WTC11 (cell line): ENCODE results near the gene MAN1A2. TPM values are rescaled to one million over a fixed set of nuclear protein-coding genes. Genes with fewer than 3 reads are reported as not detected.

Experiments used
- ATAC-seq: fragments of 200-7000 bp; cut with Tn5 transposase; 2 replicates; pipeline ENCODE4 v1.10.0; 2021; ENCODE audit warnings: mild to moderate bottlenecking, moderate library complexity
- CTCF ChIA-PET: fragments of 300-600 bp; sonication (Branson Sonifier 250); formaldehyde crosslinking; loops from one replicate; lab custom pipeline; 2021; ENCODE audit warnings: antibody characterized with exemption; lab: Charles Lee
- POLR2A ChIA-PET: fragments of 350-600 bp; sonication (Branson Sonifier 250); formaldehyde crosslinking; loops from one replicate; lab custom pipeline; 2021; ENCODE audit warnings: antibody characterized with exemption; lab: Charles Lee
- DNase-seq: peaks from one replicate; pipeline ENCODE4 v3.0.0; 2021; ENCODE audit warnings: low spot score
- H3K27ac Mint-ChIP-seq: 2 replicates; pipeline ENCODE4 v1.8.0; 2021; ENCODE audit warnings: mixed read lengths
- H3K27me3 Mint-ChIP-seq: 2 replicates; pipeline ENCODE4 v1.8.0; 2021; ENCODE audit warnings: low read depth, mild to moderate bottlenecking, moderate library complexity, mixed read lengths
- H3K36me3 Mint-ChIP-seq: 2 replicates; pipeline ENCODE4 v1.8.0; 2021; ENCODE audit warnings: mixed read lengths
- H3K4me1 Mint-ChIP-seq: 2 replicates; pipeline ENCODE4 v1.8.0; 2022; ENCODE audit warnings: mixed read lengths
- H3K4me3 Mint-ChIP-seq: 2 replicates; pipeline ENCODE4 v1.8.0; 2021; ENCODE audit warnings: mild to moderate bottlenecking, moderate library complexity, mixed read lengths
- H3K9me3 Mint-ChIP-seq: 2 replicates; pipeline ENCODE4 v1.8.0; 2021; ENCODE audit warnings: mixed read lengths
- ARID4B ChIP-seq: sonication (generic); formaldehyde crosslinking; IDR thresholded peaks from 2 replicates; pipeline ENCODE4 v1.8.0; 2023; ENCODE audit warnings: missing genetic modification reagents, mild to moderate bottlenecking, borderline replicate concordance
- ATF1 ChIP-seq: sonication (generic); formaldehyde crosslinking; IDR thresholded peaks from 2 replicates; pipeline ENCODE4 v1.8.1; 2023; ENCODE audit warnings: mild to moderate bottlenecking, moderate library complexity, missing genetic modification reagents
- CBFB ChIP-seq: sonication (generic); formaldehyde crosslinking; IDR thresholded peaks from 2 replicates; pipeline ENCODE4 v1.8.1; 2022; ENCODE audit warnings: mild to moderate bottlenecking, low read depth, missing genetic modification reagents
- CDX4 ChIP-seq: fragments of 250-450 bp; sonication (Bioruptor Pico); IDR thresholded peaks from 2 replicates; pipeline ENCODE4 v1.9.0; 2021; ENCODE audit warnings: moderate library complexity, mild to moderate bottlenecking, inconsistent platforms, borderline replicate concordance
- E2F1 ChIP-seq: sonication (generic); formaldehyde crosslinking; IDR thresholded peaks from 2 replicates; pipeline ENCODE4 v1.8.0; 2022; ENCODE audit warnings: mild to moderate bottlenecking, missing genetic modification reagents
- GTF2I ChIP-seq: fragments of 250-450 bp; sonication (Bioruptor Pico); conservative IDR thresholded peaks from 2 replicates; pipeline ENCODE4 v1.4.0; 2021; ENCODE audit warnings: mild to moderate bottlenecking
- OVOL2 ChIP-seq: fragments of 250-450 bp; sonication (Bioruptor Pico); IDR thresholded peaks from 2 replicates; pipeline ENCODE4 v1.9.0; 2021; ENCODE audit warnings: mild to moderate bottlenecking, borderline replicate concordance
- TCF7 ChIP-seq: sonication (generic); formaldehyde crosslinking; IDR thresholded peaks from 2 replicates; pipeline ENCODE4 v1.8.0; 2022; ENCODE audit warnings: mild to moderate bottlenecking, low read depth, missing genetic modification reagents, moderate library complexity
- ZNF425 ChIP-seq: fragments of 250-450 bp; sonication (Bioruptor Pico); conservative IDR thresholded peaks from 2 replicates; pipeline ENCODE4 v1.9.0; 2021; ENCODE audit warnings: mild to moderate bottlenecking
- ZNF512 ChIP-seq: sonication (generic); formaldehyde crosslinking; IDR thresholded peaks from 2 replicates; pipeline ENCODE4 v1.8.1; 2022; ENCODE audit warnings: missing genetic modification reagents, borderline replicate concordance
- ZNF532 ChIP-seq: fragments of 250-450 bp; sonication (Bioruptor Pico); IDR thresholded peaks from 2 replicates; pipeline ENCODE4 v1.9.0; 2021; ENCODE audit warnings: mild to moderate bottlenecking, borderline replicate concordance
- ZSCAN18 ChIP-seq: fragments of 250-450 bp; sonication (Bioruptor Pico); IDR thresholded peaks from 2 replicates; pipeline ENCODE4 v2.1.2; 2022; ENCODE audit warnings: mild to moderate bottlenecking, moderate library complexity
- total RNA-seq: library from RNA; stranded (reverse); gene quantifications from 3 replicates; pipeline ENCODE4 v1.2.3, GENCODE V29; 2021

The MAN1A2 gene
- total RNA-seq, 1 experiment from 2014 or later = 16.0 TPM

- DNase-seq (no peak), ATAC-seq (no peak)
- H3K4me3 Mint-ChIP-seq = no peak overlapping the region
- no peaks in the 10 kb centered on the region for H3K9me3 Mint-ChIP-seq
- 0 out of 2 replicates have a peak, but pooled peaks cover 3% of the 10 kb centered on the region for H3K4me1 Mint-ChIP-seq
- ChIA-PET POLR2A (no interaction called here), CTCF (interaction anchor here (1.7 kb wide), 1 partner anchor 33 kb away, joined by 8 read pairs; no protein-coding TSS in a partner anchor)
- H3K27me3 Mint-ChIP-seq = no peaks in the 10 kb centered on the region
- TF ChIP-seq ZNF425 (CRISPR knock-in tag) = no peak
- TF ChIP-seq ARID4B = no peak
- TF ChIP-seq ZNF532 = no peak
- TF ChIP-seq TCF7 = no peak
- TF ChIP-seq ZNF512 = no peak
- no peak for TF ChIP-seq OVOL2 (CRISPR knock-in tag)
- no peak for TF ChIP-seq E2F1 (CRISPR knock-in tag)
- TF ChIP-seq ZSCAN18 (CRISPR knock-in tag) = no peak
- no peak overlapping the region for H3K27ac Mint-ChIP-seq
- no peaks in the 10 kb centered on the region for H3K36me3 Mint-ChIP-seq
Measured at GRCh38 chr1:117567435-117567834, 200.2 kb downstream of the MAN1A2 start.

GRCh38 chr1:117567976-117568375 is 200.7 kb downstream of the MAN1A2 start:
- H3K27ac Mint-ChIP-seq = no peak overlapping the region
- H3K27me3 Mint-ChIP-seq = no peaks in the 10 kb centered on the region
- CTCF ChIA-PET = interaction anchor here (1.7 kb wide), 1 partner anchor 33 kb away, joined by 8 read pairs; no protein-coding TSS in a partner anchor
- TF ChIP-seq CDX4 (no peak), CBFB (CRISPR knock-in tag) (no peak), GTF2I (CRISPR knock-in tag) (no peak), ATF1 (CRISPR knock-in tag) (no peak)
- H3K36me3 Mint-ChIP-seq = no peaks in the 10 kb centered on the region
- no peak for DNase-seq
- H3K9me3 Mint-ChIP-seq = no peaks in the 10 kb centered on the region
- no peak overlapping the region for H3K4me3 Mint-ChIP-seq
- no peak for ATAC-seq
- H3K4me1 Mint-ChIP-seq = 0 out of 2 replicates have a peak, but pooled peaks cover 3% of the 10 kb centered on the region
- POLR2A ChIA-PET = interaction anchor here (0.9 kb wide), 1 partner anchor 88 kb away, joined by 3 read pairs; no protein-coding TSS in a partner anchor
